Body of pancreas (tissue), 4 donors: ENCODE measurements around the gene UBE2Q2. TPM values are rescaled to one million over a fixed set of nuclear protein-coding genes. Genes with fewer than 3 reads are reported as not detected.
"Not testable (repeated sequence)": the region's sequence is repeated elsewhere in the genome, so short reads cannot be mapped to it uniquely, and the experiment has no call there.

ENCODE experiments used
- ATAC-seq: fragments of 150-250 bp; one replicate; pipeline ENCODE4 v1.9.1; 2016
- DNase-seq, 4 donors: peaks; one replicate each; pipeline ENCODE4 v3.0.0-alpha.2; 2019
- H3K27ac ChIP-seq, 4 donors: fragments of 200-600 bp; sonication (generic); 1 replicate in 3 of 4; 2 replicates in 1 of 4; pipeline versions ENCODE4 v1.5.1 to v1.6.1; 2016 to 2019; ENCODE audit warnings: mild to moderate bottlenecking in 1 of 4, mixed read lengths in 1 of 4, moderate library complexity in 1 of 4
- H3K27me3 ChIP-seq, 2 donors: fragments of 200-600 bp; sonication (generic); one replicate each; pipeline ENCODE4 v1.6.0; 2016; ENCODE audit warnings: mild to moderate bottlenecking in 1 of 2
- H3K36me3 ChIP-seq, 2 donors: fragments of 200-600 bp; sonication (generic); replicated peaks in 1 of 2; 2 replicates each; pipeline ENCODE4 v1.5.1; 2016; ENCODE audit warnings: low read depth in 2 of 2; ENCODE audit not compliant: insufficient read depth in 1 of 2
- H3K4me1 ChIP-seq: fragments of 200-600 bp; sonication (generic); one replicate; pipeline ENCODE4 v1.6.0; 2016
- H3K4me3 ChIP-seq, 2 donors: fragments of 200-600 bp; sonication (generic); 1 replicate in 1 of 2; 2 replicates in 1 of 2; pipeline ENCODE4 v1.5.1; 2016 to 2019
- H3K9me3 ChIP-seq, 3 donors: fragments of 200-600 bp; sonication (generic); 1 replicate in 2 of 3; 2 replicates in 1 of 3; pipeline ENCODE4 v1.5.1; 2016
- POLR2A ChIP-seq, 3 donors: fragments of 450-650 bp; IDR thresholded peaks; one replicate each; pipeline ENCODE4 v1.6.1; 2016; ENCODE audit warnings: antibody characterized with exemption in 3 of 3, mild to moderate bottlenecking in 2 of 3
- WGBS, 2 donors: methylation state at CpG; one replicate each; pipeline ENCODE4 v1.1.5; 2017; 5-methylcytosine and 5-hydroxymethylcytosine counted together
- intact Hi-C: fragments of 100-400 bp; cut with DNase I; formaldehyde crosslinking; loops from one replicate; pipeline ENCODE4 v1.15.1; 2023
- total RNA-seq, 2 donors: library from RNA; depleted of rRNA; stranded (reverse); fragments of >200 nt; gene quantifications; one replicate each; pipeline ENCODE4 v1.1.0, GENCODE V29; 2016
- TF ChIP-seq, protein P1 (sequence below), 7 experiments: fragments of 450-650 bp in 4 of 7; fragments of 200-600 bp in 3 of 7; sonication (generic) in 3 of 7; IDR thresholded peaks; one replicate each; pipeline ENCODE4 v1.5.1; 2016 to 2019; ENCODE audit warnings: antibody characterized with exemption in 7 of 7

Gene UBE2Q2
- total RNA-seq, 2 donors from 2014 or later, result 15.2 to 15.8 TPM

DNA sequence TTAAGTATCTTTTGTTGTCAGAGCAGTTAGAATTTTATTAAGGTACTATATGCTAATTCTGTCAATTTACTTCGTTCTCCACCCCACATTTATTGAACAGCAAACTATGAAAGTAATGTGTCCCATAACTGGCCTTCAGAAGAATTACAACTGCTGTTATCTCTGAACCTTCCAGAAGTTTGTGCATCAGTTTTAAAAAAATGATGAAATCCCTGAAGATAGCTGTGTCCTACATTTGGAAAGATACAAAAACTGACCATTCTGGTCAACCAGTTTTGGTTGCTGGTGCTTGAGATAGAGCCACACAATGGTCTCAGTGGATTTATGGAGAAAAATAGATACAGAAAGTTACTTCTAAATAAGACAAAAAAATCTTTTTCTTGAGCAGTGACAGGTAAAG lies 5.9 kb downstream of the UBE2Q2 start:
- Histone ChIP-seq H3K9me3 (no peaks in the 10 kb centered on the region), H3K27ac (no peak overlapping the region), H3K27me3 (no peaks in the 10 kb centered on the region), H3K36me3 (no peaks in the 10 kb centered on the region), H3K4me1 (peaks cover 16% of the 10 kb centered on the region), H3K4me3 (no peak overlapping the region)
- no peak for DNase-seq
- TF ChIP-seq POLR2A (IDR thresholded peaks at IDR 0.05), result no peak
- TF ChIP-seq, protein P1, sequence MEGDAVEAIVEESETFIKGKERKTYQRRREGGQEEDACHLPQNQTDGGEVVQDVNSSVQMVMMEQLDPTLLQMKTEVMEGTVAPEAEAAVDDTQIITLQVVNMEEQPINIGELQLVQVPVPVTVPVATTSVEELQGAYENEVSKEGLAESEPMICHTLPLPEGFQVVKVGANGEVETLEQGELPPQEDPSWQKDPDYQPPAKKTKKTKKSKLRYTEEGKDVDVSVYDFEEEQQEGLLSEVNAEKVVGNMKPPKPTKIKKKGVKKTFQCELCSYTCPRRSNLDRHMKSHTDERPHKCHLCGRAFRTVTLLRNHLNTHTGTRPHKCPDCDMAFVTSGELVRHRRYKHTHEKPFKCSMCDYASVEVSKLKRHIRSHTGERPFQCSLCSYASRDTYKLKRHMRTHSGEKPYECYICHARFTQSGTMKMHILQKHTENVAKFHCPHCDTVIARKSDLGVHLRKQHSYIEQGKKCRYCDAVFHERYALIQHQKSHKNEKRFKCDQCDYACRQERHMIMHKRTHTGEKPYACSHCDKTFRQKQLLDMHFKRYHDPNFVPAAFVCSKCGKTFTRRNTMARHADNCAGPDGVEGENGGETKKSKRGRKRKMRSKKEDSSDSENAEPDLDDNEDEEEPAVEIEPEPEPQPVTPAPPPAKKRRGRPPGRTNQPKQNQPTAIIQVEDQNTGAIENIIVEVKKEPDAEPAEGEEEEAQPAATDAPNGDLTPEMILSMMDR (IDR thresholded peaks at IDR 0.05), result no peak
- no peak for ATAC-seq
- intact Hi-C loops, result no loop called here
- WGBS, 2 donors, result 59 to 83% methylated on average over 1 of the region's 1 CpG

DNA sequence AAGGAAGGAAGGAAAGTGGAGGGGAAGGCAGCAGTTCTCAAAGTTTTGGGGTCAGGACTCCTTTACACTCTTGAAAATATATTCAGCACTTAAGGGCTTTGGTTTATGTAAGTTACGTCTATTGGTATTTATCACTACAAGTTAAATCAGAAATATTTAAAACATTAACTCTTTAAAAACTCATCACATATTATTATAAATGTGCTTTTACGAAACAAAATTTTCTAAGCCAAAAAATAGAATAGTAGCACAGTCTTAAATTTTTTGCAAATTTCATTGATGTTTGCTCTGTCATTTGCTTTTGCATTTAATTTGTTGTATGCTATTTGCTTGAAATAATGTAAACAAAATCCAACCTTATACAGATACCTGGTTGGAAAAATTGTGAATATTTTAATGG lies 7.5 kb downstream of the UBE2Q2 start:
- WGBS, 2 donors, result 83 to 90% methylated on average over 2 of the region's 2 CpGs
- H3K36me3 ChIP-seq, result no peaks in the 10 kb centered on the region
- DNase-seq (no peak), ATAC-seq (no peak)
- TF ChIP-seq, protein P1 (IDR thresholded peaks at IDR 0.05), result no peak
- TF ChIP-seq POLR2A (IDR thresholded peaks at IDR 0.05), result no peak
- H3K4me3 ChIP-seq, result no peak overlapping the region
- no peaks in the 10 kb centered on the region for H3K9me3 ChIP-seq
- intact Hi-C loops, result no loop called here
- H3K27me3 ChIP-seq, result no peaks in the 10 kb centered on the region
- peaks cover 2% of the 10 kb centered on the region for H3K4me1 ChIP-seq
- no peak overlapping the region for H3K27ac ChIP-seq

GRCh38 chr15:75851566-75851965 lies 8.3 kb downstream of the UBE2Q2 start:
- H3K4me1 ChIP-seq, intact Hi-C loops: not testable (repeated sequence)
- WGBS, 2 donors, result 94 to 96% methylated on average over 4 of the region's 4 CpGs

GRCh38 chr15:75857886-75858285 lies 14.6 kb downstream of the UBE2Q2 start:
- DNase-seq (no peak), ATAC-seq (no peak)
- Histone ChIP-seq H3K27ac (no peak overlapping the region), H3K4me3 (no peak overlapping the region), H3K36me3 (no peaks in the 10 kb centered on the region), H3K4me1 (no peaks in the 10 kb centered on the region), H3K9me3 (no peaks in the 10 kb centered on the region), H3K27me3 (no peaks in the 10 kb centered on the region)
- TF ChIP-seq, protein P1 (IDR thresholded peaks at IDR 0.05), result no peak
- no peak for TF ChIP-seq POLR2A (IDR thresholded peaks at IDR 0.05)
- intact Hi-C loops, result no loop called here

More at GRCh38 chr15:75851566-75851965, 8.3 kb downstream of the UBE2Q2 start:
- not testable (repeated sequence) for DNase-seq, H3K9me3 ChIP-seq, H3K27me3 ChIP-seq, H3K27ac ChIP-seq, ATAC-seq, H3K36me3 ChIP-seq, H3K4me3 ChIP-seq

GRCh38 chr15:75861750-75862402 lies 18.6 kb downstream of the UBE2Q2 start:
- intact Hi-C loops, result no loop called here
- no peak for TF ChIP-seq POLR2A (IDR thresholded peaks at IDR 0.05)
- TF ChIP-seq, protein P1 (IDR thresholded peaks at IDR 0.05), result no peak
- Histone ChIP-seq H3K27ac (no peak overlapping the region), H3K27me3 (no peaks in the 10 kb centered on the region), H3K9me3 (no peaks in the 10 kb centered on the region), H3K36me3 (no peaks in the 10 kb centered on the region), H3K4me1 (no peaks in the 10 kb centered on the region), H3K4me3 (no peak overlapping the region)
- ATAC-seq (no peak), DNase-seq (no peak)
- WGBS, 2 donors, result 89% methylated on average over 6 of the region's 6 CpGs
